ENCODE measurements around the gene RPGR.
A peak's percentile ranks its signal among the peaks of the same experiment; 100 is the strongest.

RPGR gene

GRCh38 chrX:38368774-38369173, 41.5 kb upstream of the RPGR start:
- H3K4me3 ChIP-seq (ENCODE audit: low read depth, low read length) = no peak overlapping the region
- TF ChIP-seq, protein P1, sequence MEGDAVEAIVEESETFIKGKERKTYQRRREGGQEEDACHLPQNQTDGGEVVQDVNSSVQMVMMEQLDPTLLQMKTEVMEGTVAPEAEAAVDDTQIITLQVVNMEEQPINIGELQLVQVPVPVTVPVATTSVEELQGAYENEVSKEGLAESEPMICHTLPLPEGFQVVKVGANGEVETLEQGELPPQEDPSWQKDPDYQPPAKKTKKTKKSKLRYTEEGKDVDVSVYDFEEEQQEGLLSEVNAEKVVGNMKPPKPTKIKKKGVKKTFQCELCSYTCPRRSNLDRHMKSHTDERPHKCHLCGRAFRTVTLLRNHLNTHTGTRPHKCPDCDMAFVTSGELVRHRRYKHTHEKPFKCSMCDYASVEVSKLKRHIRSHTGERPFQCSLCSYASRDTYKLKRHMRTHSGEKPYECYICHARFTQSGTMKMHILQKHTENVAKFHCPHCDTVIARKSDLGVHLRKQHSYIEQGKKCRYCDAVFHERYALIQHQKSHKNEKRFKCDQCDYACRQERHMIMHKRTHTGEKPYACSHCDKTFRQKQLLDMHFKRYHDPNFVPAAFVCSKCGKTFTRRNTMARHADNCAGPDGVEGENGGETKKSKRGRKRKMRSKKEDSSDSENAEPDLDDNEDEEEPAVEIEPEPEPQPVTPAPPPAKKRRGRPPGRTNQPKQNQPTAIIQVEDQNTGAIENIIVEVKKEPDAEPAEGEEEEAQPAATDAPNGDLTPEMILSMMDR (IDR thresholded peaks at IDR 0.05; ENCODE audit: low read depth, low read length) = no peak
- TF ChIP-seq MYC (IDR thresholded peaks at IDR 0.05; ENCODE audit: low read depth, low read length) (no peak), POLR2A (IDR thresholded peaks at IDR 0.05; ENCODE audit: extremely low read depth, insufficient read length) (no peak)
- TF ChIP-seq, protein P2, sequence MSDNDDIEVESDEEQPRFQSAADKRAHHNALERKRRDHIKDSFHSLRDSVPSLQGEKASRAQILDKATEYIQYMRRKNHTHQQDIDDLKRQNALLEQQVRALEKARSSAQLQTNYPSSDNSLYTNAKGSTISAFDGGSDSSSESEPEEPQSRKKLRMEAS (IDR thresholded peaks at IDR 0.05; ENCODE audit: low read depth, low read length) = no peak
- DNase-seq (ENCODE audit: low read depth) = no peak

DNA sequence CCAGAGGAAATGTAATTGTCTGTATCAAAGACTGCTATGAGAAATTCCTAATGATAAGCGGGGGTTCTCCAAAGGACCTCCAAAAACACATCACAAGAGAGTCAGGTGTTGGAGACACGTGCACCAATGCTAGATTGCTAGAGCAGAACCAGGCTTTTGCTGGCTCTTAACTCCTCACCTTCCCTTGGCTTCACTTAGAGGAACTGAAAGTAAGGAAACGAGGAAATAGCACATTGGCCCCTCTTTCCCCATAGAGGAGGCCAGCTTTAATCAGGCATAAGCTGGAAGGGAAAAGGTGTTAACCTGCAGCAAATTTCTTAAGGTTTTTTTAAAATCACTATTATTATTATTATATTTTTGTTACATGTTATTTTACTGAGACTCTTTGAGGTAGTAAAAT, 38.6 kb upstream of the RPGR start:
- peak; percentile 31 for DNase-seq (ENCODE audit: low read depth)
- no peak for TF ChIP-seq POLR2A (IDR thresholded peaks at IDR 0.05; ENCODE audit: extremely low read depth, insufficient read length)
- no peak for TF ChIP-seq MYC (IDR thresholded peaks at IDR 0.05; ENCODE audit: low read depth, low read length)
- TF ChIP-seq, protein P2 (IDR thresholded peaks at IDR 0.05; ENCODE audit: low read depth, low read length) = no peak
- TF ChIP-seq, protein P1 (IDR thresholded peaks at IDR 0.05; ENCODE audit: low read depth, low read length) = no peak

GRCh38 chrX:38363046-38363445, 35.7 kb upstream of the RPGR start:
- DNase-seq (ENCODE audit: low read depth) = no peak
- TF ChIP-seq MYC (IDR thresholded peaks at IDR 0.05; ENCODE audit: low read depth, low read length) = no peak
- no peak for TF ChIP-seq POLR2A (IDR thresholded peaks at IDR 0.05; ENCODE audit: extremely low read depth, insufficient read length)
- TF ChIP-seq, protein P2 (IDR thresholded peaks at IDR 0.05; ENCODE audit: low read depth, low read length) = no peak
- TF ChIP-seq, protein P1 (IDR thresholded peaks at IDR 0.05; ENCODE audit: low read depth, low read length) = no peak
- no peak overlapping the region for H3K4me3 ChIP-seq (ENCODE audit: low read depth, low read length)

More for the DNA sequence above, 38.6 kb upstream of the RPGR start:
- H3K4me3 ChIP-seq (ENCODE audit: low read depth, low read length) = no peak overlapping the region

DNA sequence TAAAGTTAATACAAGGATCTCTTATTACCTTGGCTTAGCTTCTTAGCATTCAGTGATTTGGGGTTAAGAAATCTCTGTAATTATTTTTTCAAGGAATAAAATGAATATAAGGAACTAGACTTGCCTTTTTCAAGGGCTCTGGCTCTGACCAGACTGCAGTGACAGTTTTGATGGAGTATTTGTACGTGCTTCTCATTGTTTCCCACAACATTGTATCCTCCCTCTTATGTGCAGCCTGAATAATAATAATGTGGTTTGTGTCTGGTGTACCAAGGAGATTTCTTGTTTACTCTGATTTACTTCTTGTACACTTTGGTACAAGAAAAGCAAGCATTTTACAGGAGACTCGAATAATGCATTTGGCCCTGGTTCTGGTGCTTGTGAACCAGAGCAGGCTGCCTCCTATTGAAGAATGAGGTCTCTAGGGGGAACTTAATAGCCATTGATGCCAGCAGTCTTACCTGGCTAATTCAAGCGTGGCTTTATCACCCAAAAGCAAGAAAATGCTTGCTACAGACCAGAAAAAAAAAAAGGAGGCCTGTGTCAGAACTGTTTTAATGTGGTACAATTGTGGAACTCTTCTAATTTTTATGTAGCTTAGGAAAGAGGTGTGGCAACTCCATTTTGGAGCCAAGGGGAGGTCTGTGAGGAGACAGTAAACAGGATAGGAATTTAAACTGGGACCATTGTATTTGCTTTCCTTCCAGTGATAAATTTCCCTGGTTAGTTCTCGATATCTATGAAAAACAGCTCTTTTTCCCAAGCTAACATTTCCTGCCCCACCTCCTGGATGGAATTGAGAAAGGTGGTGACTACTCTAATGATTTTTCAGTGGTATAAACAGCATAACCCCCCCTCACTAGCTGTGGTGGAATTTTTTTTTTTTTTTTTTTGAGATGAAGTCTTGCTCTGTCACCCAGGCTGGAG, 30.7 kb upstream of the RPGR start:
- no peak overlapping the region for H3K4me3 ChIP-seq (ENCODE audit: low read depth, low read length)
- TF ChIP-seq, protein P1 (IDR thresholded peaks at IDR 0.05; ENCODE audit: low read depth, low read length) = no peak
- TF ChIP-seq POLR2A (IDR thresholded peaks at IDR 0.05; ENCODE audit: extremely low read depth, insufficient read length) = no peak
- TF ChIP-seq MYC (IDR thresholded peaks at IDR 0.05; ENCODE audit: low read depth, low read length) = no peak
- TF ChIP-seq, protein P2 (IDR thresholded peaks at IDR 0.05; ENCODE audit: low read depth, low read length) = no peak
- no peak for DNase-seq (ENCODE audit: low read depth)

DNA sequence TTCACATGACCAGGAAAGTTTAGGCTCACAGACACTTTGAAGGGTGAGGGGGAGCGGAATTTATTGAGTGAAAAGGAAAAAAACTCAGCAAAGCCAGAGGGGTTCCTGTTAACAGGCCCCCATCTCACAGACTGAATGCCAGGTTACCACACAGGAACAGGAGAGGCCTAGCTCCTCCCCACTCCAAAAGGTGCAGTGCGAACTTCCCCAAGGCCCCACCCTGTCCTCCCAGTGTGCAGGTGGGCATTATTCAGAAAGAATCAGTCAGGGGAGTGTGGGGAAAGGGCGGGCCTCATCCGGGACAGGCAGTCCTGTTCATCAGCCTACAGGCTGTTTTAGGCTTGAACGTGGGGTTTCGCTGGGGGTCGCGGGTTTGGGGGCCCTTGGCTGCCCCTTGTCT, 29.1 kb upstream of the RPGR start:
- TF ChIP-seq, protein P2 (IDR thresholded peaks at IDR 0.05; ENCODE audit: low read depth, low read length) = no peak
- TF ChIP-seq POLR2A (IDR thresholded peaks at IDR 0.05; ENCODE audit: extremely low read depth, insufficient read length) (no peak), MYC (IDR thresholded peaks at IDR 0.05; ENCODE audit: low read depth, low read length) (no peak)
- TF ChIP-seq, protein P1 (IDR thresholded peaks at IDR 0.05; ENCODE audit: low read depth, low read length) = no peak
- DNase-seq (ENCODE audit: low read depth) = no peak
- H3K4me3 ChIP-seq (ENCODE audit: low read depth, low read length) = no peak overlapping the region
